SK-N-SH treated with all-trans-retinoic acid at 6 μM for 48 hours (cell line): Measurements from ENCODE around the gene PLCB3.

Source experiments
- ESRRG ChIP-seq: fragments of 250-450 bp; sonication (Bioruptor Pico); IDR thresholded peaks from 2 replicates; pipeline ENCODE4 v1.6.1; 2021; ENCODE audit warnings: mild to moderate bottlenecking
- TOX ChIP-seq: fragments of 250-450 bp; sonication (Bioruptor Pico); IDR thresholded peaks from 2 replicates; pipeline ENCODE4 v1.8.0; 2021; ENCODE audit warnings: mild to moderate bottlenecking, moderate library complexity, borderline replicate concordance
- ZFP30 ChIP-seq: fragments of 450-650 bp; formaldehyde crosslinking; IDR thresholded peaks from 2 replicates; pipeline ENCODE4 v1.5.0; 2022; ENCODE audit warnings: mild to moderate bottlenecking, moderate library complexity
- ZNF8 ChIP-seq: fragments of 450-650 bp; formaldehyde crosslinking; IDR thresholded peaks from 2 replicates; pipeline ENCODE4 v1.5.0; 2020; ENCODE audit warnings: mild to moderate bottlenecking, moderate library complexity

DNA sequence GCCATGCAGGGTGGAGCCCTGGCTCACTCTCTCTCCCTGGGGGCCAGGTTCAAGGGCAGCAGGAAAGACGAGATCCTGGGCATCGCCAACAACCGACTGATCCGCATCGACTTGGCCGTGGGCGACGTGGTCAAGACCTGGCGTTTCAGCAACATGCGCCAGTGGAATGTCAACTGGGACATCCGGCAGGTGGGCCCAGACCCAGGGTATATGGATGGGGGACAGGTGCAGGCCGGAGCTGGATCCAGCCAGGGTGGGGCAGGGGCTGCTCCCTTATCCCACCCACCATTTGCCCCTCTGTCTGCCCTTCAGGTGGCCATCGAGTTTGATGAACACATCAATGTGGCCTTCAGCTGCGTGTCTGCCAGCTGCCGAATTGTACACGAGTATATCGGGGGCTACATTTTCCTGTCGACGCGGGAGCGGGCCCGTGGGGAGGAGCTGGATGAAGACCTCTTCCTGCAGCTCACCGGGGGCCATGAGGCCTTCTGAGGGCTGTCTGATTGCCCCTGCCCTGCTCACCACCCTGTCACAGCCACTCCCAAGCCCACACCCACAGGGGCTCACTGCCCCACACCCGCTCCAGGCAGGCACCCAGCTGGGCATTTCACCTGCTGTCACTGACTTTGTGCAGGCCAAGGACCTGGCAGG lies 28.2 kb upstream of the PLCB3 start:
- no peak for TF ChIP-seq TOX (CRISPR knock-in tag)
- TF ChIP-seq ZFP30 (CRISPR knock-in tag), result no peak
- no peak for TF ChIP-seq ZNF8 (CRISPR knock-in tag)
- TF ChIP-seq ESRRG (CRISPR knock-in tag), result no peak
